ENCODE data around the gene SEPTIN10.

DNA sequence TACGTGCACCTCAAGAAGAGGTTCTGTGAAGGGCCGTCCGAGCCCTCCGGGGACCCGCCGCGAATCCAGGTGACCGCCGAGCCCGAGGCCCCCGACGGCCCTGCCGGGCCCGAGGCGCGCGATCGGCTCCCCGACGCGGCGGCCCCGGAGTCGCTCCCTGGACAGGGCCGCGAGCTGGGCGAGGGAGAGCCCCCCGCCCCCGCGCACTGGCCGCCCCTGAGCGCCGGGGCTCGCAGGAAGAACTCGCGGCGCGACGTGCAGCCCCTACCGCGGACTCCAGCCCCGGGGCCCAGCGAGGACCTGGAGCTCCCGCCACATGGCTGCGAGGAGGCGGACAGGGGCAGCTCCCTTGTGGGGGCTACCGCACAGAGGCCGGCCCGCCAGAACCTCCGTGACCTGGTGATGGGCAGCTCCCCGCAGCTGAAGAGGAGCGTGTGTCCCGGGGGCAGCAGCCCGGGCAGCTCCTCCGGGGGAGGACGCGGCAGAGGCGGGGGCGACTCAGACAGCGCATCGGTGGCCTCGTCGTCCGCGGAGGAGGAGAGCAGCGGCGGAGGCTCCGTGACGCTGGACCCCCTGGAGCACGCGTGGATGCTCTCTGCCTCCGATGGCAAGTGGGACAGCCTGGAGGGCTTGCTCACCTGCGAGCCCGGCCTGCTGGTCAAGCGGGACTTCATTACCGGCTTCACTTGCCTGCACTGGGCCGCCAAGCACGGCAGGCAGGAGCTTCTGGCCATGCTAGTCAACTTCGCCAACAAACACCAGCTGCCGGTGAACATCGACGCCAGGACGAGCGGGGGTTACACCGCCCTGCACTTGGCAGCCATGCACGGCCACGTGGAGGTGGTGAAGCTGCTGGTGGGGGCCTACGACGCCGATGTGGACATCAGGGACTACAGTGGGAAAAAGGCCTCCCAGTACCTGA is 1.2 kb upstream of the SEPTIN10 start:
- TF ChIP-seq, protein P1, sequence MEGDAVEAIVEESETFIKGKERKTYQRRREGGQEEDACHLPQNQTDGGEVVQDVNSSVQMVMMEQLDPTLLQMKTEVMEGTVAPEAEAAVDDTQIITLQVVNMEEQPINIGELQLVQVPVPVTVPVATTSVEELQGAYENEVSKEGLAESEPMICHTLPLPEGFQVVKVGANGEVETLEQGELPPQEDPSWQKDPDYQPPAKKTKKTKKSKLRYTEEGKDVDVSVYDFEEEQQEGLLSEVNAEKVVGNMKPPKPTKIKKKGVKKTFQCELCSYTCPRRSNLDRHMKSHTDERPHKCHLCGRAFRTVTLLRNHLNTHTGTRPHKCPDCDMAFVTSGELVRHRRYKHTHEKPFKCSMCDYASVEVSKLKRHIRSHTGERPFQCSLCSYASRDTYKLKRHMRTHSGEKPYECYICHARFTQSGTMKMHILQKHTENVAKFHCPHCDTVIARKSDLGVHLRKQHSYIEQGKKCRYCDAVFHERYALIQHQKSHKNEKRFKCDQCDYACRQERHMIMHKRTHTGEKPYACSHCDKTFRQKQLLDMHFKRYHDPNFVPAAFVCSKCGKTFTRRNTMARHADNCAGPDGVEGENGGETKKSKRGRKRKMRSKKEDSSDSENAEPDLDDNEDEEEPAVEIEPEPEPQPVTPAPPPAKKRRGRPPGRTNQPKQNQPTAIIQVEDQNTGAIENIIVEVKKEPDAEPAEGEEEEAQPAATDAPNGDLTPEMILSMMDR (IDR thresholded peaks at IDR 0.05): no peak
- TF ChIP-seq EP300 (IDR thresholded peaks at IDR 0.05; ENCODE audit: low read depth): no peak
- TF ChIP-seq POLR2AphosphoS5 (IDR thresholded peaks at IDR 0.05): no peak
- no peak for TF ChIP-seq POLR2A (IDR thresholded peaks at IDR 0.05)
